Psoas muscle (tissue), 8 donors: ENCODE data around the gene PTPRD. TPM values are rescaled to one million over a fixed set of nuclear protein-coding genes. Genes with fewer than 3 reads are reported as not detected.

Experiments used
- ATAC-seq, 4 donors: fragments of 200-7000 bp; cut with Tn5 transposase; one replicate each; pipeline ENCODE4 v1.9.1; 2020; ENCODE audit warnings: moderate library complexity in 3 of 4, mild to moderate bottlenecking in 2 of 4
- DNase-seq, 2 donors: peaks; one replicate each; pipeline ENCODE4 v3.0.0-alpha.2; 2020
- H3K27ac ChIP-seq: fragments of 200-600 bp; one replicate; pipeline ENCODE4 v1.8.0; 2022
- H3K27me3 ChIP-seq, 3 donors: fragments of 200-600 bp in 1 of 3; one replicate each; pipeline versions ENCODE4 v1.6.1 to v1.8.0; 2013 to 2022; ENCODE audit warnings: low read length in 2 of 3, mild to moderate bottlenecking in 2 of 3, moderate library complexity in 1 of 3; ENCODE audit not compliant: insufficient read depth in 3 of 3
- H3K36me3 ChIP-seq, 2 donors: fragments of 200-600 bp in 1 of 2; one replicate each; pipeline versions ENCODE4 v1.6.1 to v1.8.0; 2013 to 2022; ENCODE audit warnings: low read depth in 1 of 2, mild to moderate bottlenecking in 1 of 2, moderate library complexity in 1 of 2; ENCODE audit not compliant: insufficient read depth in 1 of 2
- H3K4me1 ChIP-seq: fragments of 200-600 bp; one replicate; pipeline ENCODE4 v1.8.0; 2022
- H3K4me3 ChIP-seq: fragments of 200-600 bp; one replicate; pipeline ENCODE4 v1.8.0; 2022; ENCODE audit warnings: mild to moderate bottlenecking
- H3K9me3 ChIP-seq: fragments of 200-600 bp; one replicate; pipeline ENCODE4 v1.8.0; 2022
- CTCF ChIP-seq: fragments of 200-600 bp; IDR thresholded peaks from one replicate; pipeline ENCODE4 v1.8.0; 2022; ENCODE audit warnings: antibody characterized with exemption
- WGBS, 3 donors: extraction: QIAGEN DNeasy Blood & Tissue Kit; methylation state at CpG; one replicate each; pipeline versions ENCODE4 v1.1.6 to v1.1.7; 2013; 5-methylcytosine and 5-hydroxymethylcytosine counted together
- intact Hi-C, 2 donors: fragments of 100-400 bp; cut with DNase I; formaldehyde crosslinking; loops; one replicate each; pipeline versions ENCODE4 v1.11.0 to v1.14.2; 2022
- polyA plus RNA-seq, 3 donors: library from polyadenylated mRNA; stranded (reverse); fragments of 200-250 nt; gene quantifications; one replicate each; pipeline ENCODE4 v1.2.3, GENCODE V29; 2013
- total RNA-seq, 4 donors: library from RNA; stranded (reverse); fragmentation: NEBNext Ultra II Directional in 2 of 4; extraction: Animal tissue kit (Norgen Biotek cat#: 25700) in 2 of 4; gene quantifications; one replicate each; pipeline versions ENCODE4 v1.2.1 to v1.2.4, GENCODE V29; 2021 to 2023
- donor health status: healthy with polysubstance abuse.
- donor health status: DM: no; HTN: no; CAD: no; lungs with moderate emphysema.
- donor health status: Bipolar disorder and iron deficiency.
- donor health status: healthy.
- donor health status: DM: yes; HTN: yes; CAD: no.
- donor health status: DM: no; HTN: no; CAD: no.
- donor health status: DM: no; HTN: no; CAD: no.
- donor health status: DM: yes; HTN: yes; CAD: no.

The PTPRD gene
- total and polyA plus RNA-seq, 7 donors: 0.44 to 3.1 (median 0.91) TPM

DNA sequence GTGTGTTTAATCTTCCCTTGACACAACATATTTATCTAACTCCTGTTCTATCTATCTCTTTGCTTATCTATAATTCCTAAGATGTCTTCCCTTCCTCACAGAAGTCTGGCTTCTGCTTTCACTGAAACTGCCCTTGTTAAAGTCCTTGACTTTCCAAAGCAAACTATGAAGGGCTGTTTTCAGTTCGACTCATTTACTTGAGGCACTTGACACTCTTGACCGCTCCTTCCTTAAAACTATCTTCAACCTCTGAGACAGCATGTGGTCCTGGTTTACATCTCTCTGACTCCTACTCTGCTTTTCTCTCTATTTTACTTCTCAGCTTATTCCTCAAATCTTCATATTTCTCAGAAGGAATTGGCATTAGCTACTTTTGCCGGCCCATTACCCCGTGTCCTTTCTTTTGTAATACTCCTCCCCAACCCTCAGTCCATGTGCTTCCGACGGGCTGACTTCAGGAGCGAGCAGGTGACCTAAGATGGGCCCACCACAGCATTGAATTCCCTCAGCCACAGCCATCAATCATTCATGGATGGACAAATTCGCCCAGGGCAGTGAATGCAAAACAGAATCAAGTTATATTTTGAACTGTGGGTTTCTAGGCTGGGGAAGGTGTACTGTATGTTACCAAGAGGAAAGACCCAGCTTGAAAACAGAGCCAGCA is 1089.2 kb downstream of the PTPRD start:
- WGBS, 3 donors: 80 to 85% (median 83%) methylated on average over 8 of the region's 8 CpGs

GRCh38 chr9:9522406-9522805 is 1090.4 kb downstream of the PTPRD start:
- no peaks in the 10 kb centered on the region for H3K36me3 ChIP-seq
- TF ChIP-seq CTCF: no peak
- no peaks in the 10 kb centered on the region for H3K9me3 ChIP-seq
- no peaks in the 10 kb centered on the region for H3K4me1 ChIP-seq
- DNase-seq (no peak), ATAC-seq (no peak)
- H3K27ac ChIP-seq: no peak overlapping the region
- H3K27me3 ChIP-seq: no peaks in the 10 kb centered on the region
- no peak overlapping the region for H3K4me3 ChIP-seq
- 56 to 76% (median 67%) methylated on average over 1 of the region's 1 CpG for WGBS, 3 donors
- intact Hi-C loops: no loop called here

More for the DNA sequence above, 1089.2 kb downstream of the PTPRD start:
- no peaks in the 10 kb centered on the region for H3K27me3 ChIP-seq
- DNase-seq: no peak
- H3K4me1 ChIP-seq: no peaks in the 10 kb centered on the region
- intact Hi-C loops: no loop called here
- no peak for TF ChIP-seq CTCF
- H3K27ac ChIP-seq: no peak overlapping the region
- H3K36me3 ChIP-seq: no peaks in the 10 kb centered on the region
- ATAC-seq: no peak
- H3K4me3 ChIP-seq: no peak overlapping the region
- H3K9me3 ChIP-seq: no peaks in the 10 kb centered on the region

GRCh38 chr9:9521033-9521779 is 1091.6 kb downstream of the PTPRD start:
- intact Hi-C loops: no loop called here
- H3K27ac ChIP-seq: no peak overlapping the region
- H3K36me3 ChIP-seq: no peaks in the 10 kb centered on the region
- no peaks in the 10 kb centered on the region for H3K27me3 ChIP-seq
- WGBS, 3 donors: 43 to 49% (median 48%) methylated on average over 5 of the region's 5 CpGs
- no peaks in the 10 kb centered on the region for H3K9me3 ChIP-seq
- H3K4me1 ChIP-seq: no peaks in the 10 kb centered on the region
- TF ChIP-seq CTCF: no peak
- no peak for DNase-seq
- ATAC-seq: no peak
- no peak overlapping the region for H3K4me3 ChIP-seq

DNA sequence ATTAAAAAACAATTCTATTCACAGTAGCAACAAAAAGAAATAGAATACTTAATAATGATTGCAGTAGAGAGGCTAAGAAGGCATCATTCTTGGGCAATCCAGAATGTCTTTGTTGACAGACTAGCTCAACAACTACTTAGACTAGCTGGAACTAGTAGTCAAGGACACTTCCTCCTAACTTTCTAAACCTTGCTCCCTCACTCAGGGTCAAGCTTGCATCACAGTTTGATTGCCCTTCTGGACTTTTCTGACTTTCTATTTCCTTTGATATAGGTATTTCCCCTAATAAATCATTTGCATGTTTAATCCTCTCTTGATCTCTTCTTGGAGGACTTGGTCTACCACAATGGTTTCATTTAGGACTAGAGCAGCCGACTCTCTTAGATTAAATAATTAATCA is 1107.9 kb downstream of the PTPRD start:
- no peak for DNase-seq
- intact Hi-C loops: no loop called here
- WGBS, 3 donors: 85 to 95% (median 89%) methylated on average over 1 of the region's 1 CpG

More for the DNA sequence above, 1107.9 kb downstream of the PTPRD start:
- Histone ChIP-seq H3K27me3 (no peaks in the 10 kb centered on the region), H3K27ac (no peak overlapping the region), H3K4me3 (no peak overlapping the region), H3K36me3 (no peaks in the 10 kb centered on the region), H3K4me1 (no peaks in the 10 kb centered on the region), H3K9me3 (no peaks in the 10 kb centered on the region)
- no peak for ATAC-seq
- TF ChIP-seq CTCF: no peak
